HG03439 (cell line): ENCODE data around the gene SF1.

ENCODE experiments used
- ATAC-seq: cut with Tn5 transposase; IDR thresholded peaks from one replicate; pipeline ENCODE4 v1.9.1; 2021; ENCODE audit warnings: mild to moderate bottlenecking, moderate library complexity; ENCODE audit not compliant: unreplicated experiment

SF1 gene

GRCh38 chr11:64714666-64715065, 63.7 kb downstream of the SF1 start:
- no peak for ATAC-seq
